ENCODE data around the gene BRI3.
"Not testable (repeated sequence)": the region's sequence is repeated elsewhere in the genome, so short reads cannot be mapped to it uniquely, and the experiment has no call there.

The BRI3 gene

GRCh38 chr7:98315994-98316527 is 34.6 kb downstream of the BRI3 start:
- DNase-seq, result not testable (repeated sequence)

- no peak for DNase-seq
Measured at GRCh38 chr7:98317366-98318040, 36.0 kb downstream of the BRI3 start.

GRCh38 chr7:98319176-98319575 is 37.7 kb downstream of the BRI3 start:
- no peak for DNase-seq

- DNase-seq, result no peak
Measured at GRCh38 chr7:98321301-98321700, 39.8 kb downstream of the BRI3 start.

- no peak for DNase-seq
Measured at GRCh38 chr7:98322331-98323270, 41.1 kb downstream of the BRI3 start.

- DNase-seq, result peak; percentile 47
Measured at GRCh38 chr7:98323597-98324322, 42.3 kb downstream of the BRI3 start.

GRCh38 chr7:98324782-98325181 is 43.3 kb downstream of the BRI3 start:
- no peak for DNase-seq

GRCh38 chr7:98329100-98329790 is 47.8 kb downstream of the BRI3 start:
- peak; percentile 13 for DNase-seq

GRCh38 chr7:98329791-98330373 is 48.4 kb downstream of the BRI3 start:
- no peak for DNase-seq

GRCh38 chr7:98330926-98331529 is 49.5 kb downstream of the BRI3 start:
- no peak for DNase-seq

GRCh38 chr7:98334081-98334480 is 52.6 kb downstream of the BRI3 start:
- no peak for DNase-seq

GRCh38 chr7:98335411-98335977 is 54.0 kb downstream of the BRI3 start:
- no peak for DNase-seq

- no peak for DNase-seq
Measured at GRCh38 chr7:98338441-98338840, 57.0 kb downstream of the BRI3 start.

GRCh38 chr7:98339043-98339442 is 57.6 kb downstream of the BRI3 start:
- no peak for DNase-seq

GRCh38 chr7:98341106-98341505 is 59.6 kb downstream of the BRI3 start:
- DNase-seq, result no peak
